Cardiac muscle cell (in vitro differentiated cells and primary cell): ENCODE results near the gene AGBL3. TPM values are rescaled to one million over a fixed set of nuclear protein-coding genes. Genes with fewer than 3 reads are reported as not detected.
"Not testable (repeated sequence)": the region's sequence is repeated elsewhere in the genome, so short reads cannot be mapped to it uniquely, and the experiment has no call there.

Experiments
- DNase-seq, 2 donors: peaks; one replicate each; pipeline versions ENCODE4 v3.0.0 to v3.0.0-alpha.2; 2010 to 2017; ENCODE audit warnings: low read depth in 1 of 2, low spot score in 1 of 2
- H3K27ac ChIP-seq: fragments of 200-600 bp; sonication (generic); 2 replicates; pipeline ENCODE4 v1.5.1; 2016
- H3K27me3 ChIP-seq: fragments of 200-600 bp; sonication (generic); 2 replicates; pipeline ENCODE4 v1.6.0; 2016; ENCODE audit warnings: control low read depth
- H3K36me3 ChIP-seq: fragments of 200-600 bp; sonication (generic); 2 replicates; pipeline ENCODE4 v1.5.1; 2016; ENCODE audit warnings: control low read depth
- H3K4me1 ChIP-seq: fragments of 200-600 bp; sonication (generic); 2 replicates; pipeline ENCODE4 v1.8.1; 2017; ENCODE audit warnings: low read depth, mild to moderate bottlenecking, mixed run types
- H3K4me3 ChIP-seq: fragments of 200-600 bp; sonication (generic); 2 replicates; pipeline ENCODE4 v1.5.1; 2016; ENCODE audit warnings: mild to moderate bottlenecking
- H3K9me3 ChIP-seq: fragments of 200-600 bp; sonication (generic); 2 replicates; pipeline ENCODE4 v1.5.1; 2017; ENCODE audit warnings: low read depth, mild to moderate bottlenecking, control low read depth
- polyA plus RNA-seq: library from polyadenylated mRNA; unstranded; fragments of >200 nt; fragmentation: Nextera tagmentation; extraction: Ambion mirVana; gene quantifications from 2 replicates; pipeline ENCODE4 v1.2.1, GENCODE V29; 2016
- total RNA-seq: library from RNA; depleted of rRNA; stranded (reverse); fragments of >200 nt; gene quantifications from 2 replicates; pipeline ENCODE4 v1.2.3, GENCODE V29; 2016
- TF ChIP-seq, protein P1 (sequence below): IDR thresholded peaks from 2 replicates; pipeline ENCODE4 v1.5.1; 2012; ENCODE audit warnings: low read depth, mild to moderate bottlenecking, low read length

AGBL3 gene
- total and polyA plus RNA-seq, 2 experiments from 2014 or later = 1.7 to 3.8 TPM

GRCh38 chr7:134999136-134999535, 12.8 kb downstream of the AGBL3 start:
- H3K4me3 ChIP-seq = no peak overlapping the region
- H3K27me3 ChIP-seq = no peaks in the 10 kb centered on the region
- peaks cover 23% of the 10 kb centered on the region for H3K4me1 ChIP-seq
- TF ChIP-seq, protein P1, sequence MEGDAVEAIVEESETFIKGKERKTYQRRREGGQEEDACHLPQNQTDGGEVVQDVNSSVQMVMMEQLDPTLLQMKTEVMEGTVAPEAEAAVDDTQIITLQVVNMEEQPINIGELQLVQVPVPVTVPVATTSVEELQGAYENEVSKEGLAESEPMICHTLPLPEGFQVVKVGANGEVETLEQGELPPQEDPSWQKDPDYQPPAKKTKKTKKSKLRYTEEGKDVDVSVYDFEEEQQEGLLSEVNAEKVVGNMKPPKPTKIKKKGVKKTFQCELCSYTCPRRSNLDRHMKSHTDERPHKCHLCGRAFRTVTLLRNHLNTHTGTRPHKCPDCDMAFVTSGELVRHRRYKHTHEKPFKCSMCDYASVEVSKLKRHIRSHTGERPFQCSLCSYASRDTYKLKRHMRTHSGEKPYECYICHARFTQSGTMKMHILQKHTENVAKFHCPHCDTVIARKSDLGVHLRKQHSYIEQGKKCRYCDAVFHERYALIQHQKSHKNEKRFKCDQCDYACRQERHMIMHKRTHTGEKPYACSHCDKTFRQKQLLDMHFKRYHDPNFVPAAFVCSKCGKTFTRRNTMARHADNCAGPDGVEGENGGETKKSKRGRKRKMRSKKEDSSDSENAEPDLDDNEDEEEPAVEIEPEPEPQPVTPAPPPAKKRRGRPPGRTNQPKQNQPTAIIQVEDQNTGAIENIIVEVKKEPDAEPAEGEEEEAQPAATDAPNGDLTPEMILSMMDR = no peak
- no peaks in the 10 kb centered on the region for H3K9me3 ChIP-seq
- no peak overlapping the region for H3K27ac ChIP-seq
- no peaks in the 10 kb centered on the region for H3K36me3 ChIP-seq
- DNase-seq = no peak

- no peaks in the 10 kb centered on the region for H3K36me3 ChIP-seq
- H3K4me1 ChIP-seq = peaks cover 12% of the 10 kb centered on the region
- peak in 1 of 2 donors; percentile 66 for DNase-seq
- no peaks in the 10 kb centered on the region for H3K9me3 ChIP-seq
- H3K27me3 ChIP-seq = no peaks in the 10 kb centered on the region
- H3K4me3 ChIP-seq = no peak overlapping the region
- TF ChIP-seq, protein P1 = no peak
- H3K27ac ChIP-seq = no peak overlapping the region
Observed at GRCh38 chr7:135001390-135002165, 15.3 kb downstream of the AGBL3 start.

DNA sequence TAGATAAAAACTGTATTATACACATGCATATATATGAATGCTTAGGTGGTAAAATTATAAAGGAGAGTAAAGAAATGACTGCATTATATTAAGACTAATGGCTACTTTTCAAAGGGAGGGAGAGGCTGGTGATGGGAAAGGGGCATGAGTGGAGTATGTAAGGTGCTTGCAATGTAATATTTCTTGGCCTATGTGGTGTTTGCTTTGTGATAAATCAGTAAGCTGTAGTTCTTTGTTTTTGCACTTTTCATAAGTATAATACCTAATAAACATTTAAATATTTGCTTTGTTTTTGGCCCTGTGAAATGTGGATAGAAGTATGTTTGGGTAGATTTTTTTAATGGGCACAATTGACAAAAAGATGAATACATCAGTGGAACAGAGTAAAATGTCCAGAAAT, 25.9 kb downstream of the AGBL3 start:
- no peak for DNase-seq
- H3K4me3 ChIP-seq = no peak overlapping the region
- no peaks in the 10 kb centered on the region for H3K4me1 ChIP-seq
- no peaks in the 10 kb centered on the region for H3K36me3 ChIP-seq
- TF ChIP-seq, protein P1 = no peak
- no peaks in the 10 kb centered on the region for H3K27me3 ChIP-seq
- H3K9me3 ChIP-seq = no peaks in the 10 kb centered on the region
- H3K27ac ChIP-seq = no peak overlapping the region

GRCh38 chr7:135023622-135024021, 37.3 kb downstream of the AGBL3 start:
- Histone ChIP-seq H3K4me1 (no peaks in the 10 kb centered on the region), H3K27ac (no peak overlapping the region), H3K9me3 (no peaks in the 10 kb centered on the region), H3K36me3 (no peaks in the 10 kb centered on the region), H3K4me3 (no peak overlapping the region), H3K27me3 (no peaks in the 10 kb centered on the region)
- TF ChIP-seq, protein P1 = no peak
- DNase-seq = no peak

GRCh38 chr7:135035252-135035651, 48.9 kb downstream of the AGBL3 start:
- no peak for DNase-seq
- Histone ChIP-seq H3K27me3 (no peaks in the 10 kb centered on the region), H3K27ac (no peak overlapping the region), H3K9me3 (no peaks in the 10 kb centered on the region), H3K4me1 (no peaks in the 10 kb centered on the region), H3K36me3 (no peaks in the 10 kb centered on the region), H3K4me3 (no peak overlapping the region)
- TF ChIP-seq, protein P1 = no peak

- H3K4me3 ChIP-seq, H3K27me3 ChIP-seq, DNase-seq, H3K9me3 ChIP-seq, H3K36me3 ChIP-seq, H3K27ac ChIP-seq, H3K4me1 ChIP-seq: not testable (repeated sequence)
Observed at GRCh38 chr7:135067017-135067416, 80.7 kb downstream of the AGBL3 start.
